SU-DHL-6 (cell line): ENCODE measurements around the gene SDCCAG8.

ENCODE experiments used
- H2AFZ ChIP-seq: fragments of 200-600 bp; sonication (generic); 2 replicates; pipeline ENCODE4 v1.6.1; 2014; ENCODE audit warnings: low read depth, mild to moderate bottlenecking, moderate library complexity, mixed read lengths, antibody characterized with exemption, low read length; ENCODE audit not compliant: severe bottlenecking
- H3F3A ChIP-seq: fragments of 200-600 bp; shearing (Covaris generic); 2 replicates; pipeline ENCODE4 v1.6.0; 2016; ENCODE audit warnings: antibody characterized with exemption, mild to moderate bottlenecking; ENCODE audit not compliant: insufficient read depth
- H3K27ac ChIP-seq: fragments of 200-600 bp; sonication (generic); 2 replicates; pipeline ENCODE4 v1.5.1; 2016; ENCODE audit warnings: low read depth, mild to moderate bottlenecking, low read length, moderate library complexity, mixed read lengths
- H3K27me3 ChIP-seq: fragments of 200-600 bp; sonication (generic), shearing (Covaris generic); 2 replicates; pipeline ENCODE4 v1.6.0; 2014; ENCODE audit warnings: mild to moderate bottlenecking, low read length
- H3K36me3 ChIP-seq: fragments of 200-600 bp; sonication (generic); 2 replicates; pipeline ENCODE4 v1.6.1; 2014; ENCODE audit warnings: mild to moderate bottlenecking, low read length, mixed read lengths
- H3K4me2 ChIP-seq: fragments of 300-600, 200-600 bp; shearing (Covaris generic), sonication (generic); 2 replicates; pipeline ENCODE4 v1.6.0; 2014; ENCODE audit warnings: low read length, low read depth, mild to moderate bottlenecking; ENCODE audit not compliant: poor library complexity, severe bottlenecking
- H3K4me3 ChIP-seq: fragments of 200-600 bp; sonication (generic); 2 replicates; pipeline ENCODE4 v1.5.1; 2014; ENCODE audit warnings: antibody characterized with exemption, low read length, mild to moderate bottlenecking, mixed read lengths; ENCODE audit not compliant: insufficient read depth, poor library complexity, severe bottlenecking
- H3K79me2 ChIP-seq: fragments of 200-600 bp; sonication (generic); 2 replicates; pipeline ENCODE4 v1.6.1; 2014; ENCODE audit warnings: mild to moderate bottlenecking, low read length, moderate library complexity; ENCODE audit not compliant: insufficient read depth
- H3K9ac ChIP-seq: fragments of 200-600 bp; sonication (generic); 2 replicates; pipeline ENCODE4 v1.7.0; 2014; ENCODE audit warnings: mild to moderate bottlenecking, low read length
- H3K9me2 ChIP-seq: fragments of 200-600 bp; sonication (generic); replicated peaks from 2 replicates; pipeline ENCODE4 v1.6.1; 2014; ENCODE audit warnings: low read length; ENCODE audit not compliant: insufficient read depth
- H3K9me3 ChIP-seq: fragments of 200-600 bp; sonication (generic); 2 replicates; pipeline ENCODE4 v1.6.1; 2014; ENCODE audit warnings: low read length, mixed read lengths; ENCODE audit not compliant: insufficient read depth
- H4K20me1 ChIP-seq: fragments of 200-600 bp; sonication (generic); 2 replicates; pipeline ENCODE4 v1.6.1; 2014; ENCODE audit warnings: low read depth, mild to moderate bottlenecking, antibody characterized with exemption, low read length, moderate library complexity, mixed read lengths
- CTCF ChIP-seq: fragments of 200-600 bp; sonication (generic); IDR thresholded peaks from one replicate; pipeline ENCODE4 v1.5.1; 2017; ENCODE audit warnings: antibody characterized with exemption, mild to moderate bottlenecking, low read length, moderate library complexity; ENCODE audit not compliant: insufficient read depth, poor library complexity, severe bottlenecking
- EZH2phosphoT487 ChIP-seq: fragments of 200-600 bp; sonication (generic), shearing (Covaris generic); conservative IDR thresholded peaks from 2 replicates; pipeline ENCODE4 v1.6.1; 2018; ENCODE audit warnings: mild to moderate bottlenecking, antibody characterized with exemption, low read length, moderate library complexity, mixed read lengths

Gene SDCCAG8

GRCh38 chr1:243497939-243498681, 242.3 kb downstream of the SDCCAG8 start:
- no peak overlapping the region for H3K27ac ChIP-seq
- no peaks in the 10 kb centered on the region for H4K20me1 ChIP-seq
- H3K4me3 ChIP-seq = no peak overlapping the region
- no peaks in the 10 kb centered on the region for H3F3A ChIP-seq
- H3K9me3 ChIP-seq = no peaks in the 10 kb centered on the region
- H3K36me3 ChIP-seq = no peaks in the 10 kb centered on the region
- H3K9ac ChIP-seq = no peak overlapping the region
- H3K79me2 ChIP-seq = no peaks in the 10 kb centered on the region
- H3K4me2 ChIP-seq = no peak overlapping the region
- H3K27me3 ChIP-seq = no peaks in the 10 kb centered on the region
- no peaks in the 10 kb centered on the region for H3K9me2 ChIP-seq
- TF ChIP-seq EZH2phosphoT487 = no peak
- no peak for TF ChIP-seq CTCF
- H2AFZ ChIP-seq = no peak overlapping the region

DNA sequence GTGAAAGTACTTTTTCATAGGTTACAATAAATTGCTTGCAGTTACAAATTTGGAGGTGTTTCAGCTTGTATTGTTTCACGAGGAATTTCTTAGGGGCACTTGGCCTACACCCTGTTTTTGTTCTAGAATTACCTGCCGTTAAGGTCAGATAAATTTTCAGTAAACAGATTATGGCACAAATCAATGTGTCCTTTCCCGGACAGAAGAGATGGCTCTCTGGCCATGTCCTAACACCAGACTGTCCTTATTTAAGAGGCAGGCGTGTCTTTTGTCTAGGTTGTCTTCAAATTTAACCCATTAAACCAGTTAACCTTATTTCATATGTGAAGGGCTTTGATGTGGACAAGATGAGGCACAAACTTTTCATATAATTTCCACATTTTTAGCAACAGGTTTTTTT, 243.4 kb downstream of the SDCCAG8 start:
- no peak overlapping the region for H3K27ac ChIP-seq
- H3K79me2 ChIP-seq = no peaks in the 10 kb centered on the region
- no peak overlapping the region for H3K4me3 ChIP-seq
- no peaks in the 10 kb centered on the region for H3K9me3 ChIP-seq
- no peak overlapping the region for H3K9ac ChIP-seq
- H3K4me2 ChIP-seq = no peak overlapping the region
- H3K9me2 ChIP-seq = no peaks in the 10 kb centered on the region
- H4K20me1 ChIP-seq = no peaks in the 10 kb centered on the region
- no peaks in the 10 kb centered on the region for H3K36me3 ChIP-seq
- H2AFZ ChIP-seq = no peak overlapping the region
- TF ChIP-seq CTCF = no peak
- TF ChIP-seq EZH2phosphoT487 = no peak
- H3F3A ChIP-seq = no peaks in the 10 kb centered on the region
- H3K27me3 ChIP-seq = no peaks in the 10 kb centered on the region

- Histone ChIP-seq H2AFZ (no peak overlapping the region), H3F3A (no peaks in the 10 kb centered on the region), H3K4me3 (no peak overlapping the region), H3K36me3 (no peaks in the 10 kb centered on the region), H3K4me2 (no peak overlapping the region), H3K27me3 (no peaks in the 10 kb centered on the region), H3K9ac (no peak overlapping the region), H4K20me1 (no peaks in the 10 kb centered on the region), H3K27ac (no peak overlapping the region), H3K9me2 (no peaks in the 10 kb centered on the region), H3K9me3 (no peaks in the 10 kb centered on the region), H3K79me2 (no peaks in the 10 kb centered on the region)
- TF ChIP-seq CTCF (no peak), EZH2phosphoT487 (no peak)
Observed at GRCh38 chr1:243499711-243500110, 243.9 kb downstream of the SDCCAG8 start.
